Measurements from ENCODE around the gene SLC1A1.

SLC1A1 gene

DNA sequence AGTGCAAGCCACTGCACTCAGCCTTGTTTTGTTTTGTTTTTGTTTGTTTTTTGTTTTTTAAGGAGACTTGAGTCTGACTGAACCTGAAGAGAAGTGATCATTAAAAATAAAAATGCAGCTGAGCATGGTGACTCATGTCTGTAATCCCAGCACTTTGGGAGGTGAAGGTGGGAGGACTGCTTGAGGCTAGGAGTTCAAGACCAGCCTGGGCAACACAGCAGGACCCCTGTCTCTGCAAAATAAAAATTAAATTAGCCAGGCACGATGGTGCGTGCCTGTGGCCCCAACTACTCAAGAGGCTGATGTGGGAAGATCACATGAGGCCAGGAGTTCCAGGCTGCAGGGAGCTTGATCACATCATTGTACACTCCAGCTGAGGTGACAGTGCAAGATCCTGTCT is 6.2 kb downstream of the SLC1A1 start:
- H3K27ac Mint-ChIP-seq = no peak overlapping the region
- no peak overlapping the region for H3K4me3 Mint-ChIP-seq
- no peaks in the 10 kb centered on the region for H3K9me3 Mint-ChIP-seq
- no peak for DNase-seq
- no peaks in the 10 kb centered on the region for H3K36me3 Mint-ChIP-seq (ENCODE audit: low read depth)
- H3K27me3 Mint-ChIP-seq = peaks cover 39% of the 10 kb centered on the region
- peaks cover 4% of the 10 kb centered on the region for H3K4me1 Mint-ChIP-seq (ENCODE audit: low read depth)

GRCh38 chr9:4497395-4497794 is 7.1 kb downstream of the SLC1A1 start:
- H3K4me1 Mint-ChIP-seq (ENCODE audit: low read depth) = no peaks in the 10 kb centered on the region

GRCh38 chr9:4497855-4498254 is 7.6 kb downstream of the SLC1A1 start:
- DNase-seq = no peak
- no peaks in the 10 kb centered on the region for H3K36me3 Mint-ChIP-seq (ENCODE audit: low read depth)
- H3K27me3 Mint-ChIP-seq = peaks cover 26% of the 10 kb centered on the region
- H3K4me1 Mint-ChIP-seq (ENCODE audit: low read depth) = no peaks in the 10 kb centered on the region
- H3K4me3 Mint-ChIP-seq = no peak overlapping the region
- no peaks in the 10 kb centered on the region for H3K9me3 Mint-ChIP-seq
- H3K27ac Mint-ChIP-seq = no peak overlapping the region

More at GRCh38 chr9:4497395-4497794, 7.1 kb downstream of the SLC1A1 start:
- no peak for DNase-seq
- no peaks in the 10 kb centered on the region for H3K36me3 Mint-ChIP-seq (ENCODE audit: low read depth)
- H3K4me3 Mint-ChIP-seq = no peak overlapping the region
- H3K27ac Mint-ChIP-seq = no peak overlapping the region
- peaks cover 30% of the 10 kb centered on the region for H3K27me3 Mint-ChIP-seq
- H3K9me3 Mint-ChIP-seq = no peaks in the 10 kb centered on the region

GRCh38 chr9:4499917-4500316 is 9.6 kb downstream of the SLC1A1 start:
- Mint-ChIP-seq H3K9me3 (no peaks in the 10 kb centered on the region), H3K27me3 (peaks cover 20% of the 10 kb centered on the region), H3K4me3 (no peak overlapping the region), H3K4me1 (ENCODE audit: low read depth) (no peaks in the 10 kb centered on the region), H3K36me3 (ENCODE audit: low read depth) (no peaks in the 10 kb centered on the region), H3K27ac (no peak overlapping the region)
- DNase-seq = no peak

GRCh38 chr9:4501147-4501507 is 10.9 kb downstream of the SLC1A1 start:
- Mint-ChIP-seq H3K4me3 (no peak overlapping the region), H3K9me3 (no peaks in the 10 kb centered on the region), H3K27ac (no peak overlapping the region), H3K4me1 (ENCODE audit: low read depth) (no peaks in the 10 kb centered on the region), H3K36me3 (ENCODE audit: low read depth) (no peaks in the 10 kb centered on the region), H3K27me3 (peaks cover 8% of the 10 kb centered on the region)
- DNase-seq = no peak

DNA sequence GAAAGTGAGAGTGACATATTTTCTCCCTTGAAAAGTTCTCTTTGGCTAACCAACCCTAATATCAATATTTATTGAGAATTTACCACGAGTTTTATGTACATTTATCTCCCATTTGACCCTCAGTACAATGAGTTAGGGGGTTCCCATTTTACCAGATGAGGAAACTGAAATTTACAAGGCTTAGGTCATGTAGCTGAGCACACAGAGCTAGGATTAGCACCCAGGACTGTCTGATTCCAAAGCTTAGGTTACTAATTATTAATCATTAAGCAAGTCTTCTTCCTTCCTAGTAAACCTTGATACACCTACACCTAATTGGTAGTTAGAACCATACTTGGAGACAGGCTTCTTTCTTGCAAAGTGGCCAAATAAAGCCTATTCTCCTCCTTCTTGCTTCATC is 12.2 kb downstream of the SLC1A1 start:
- DNase-seq = no peak
- no peaks in the 10 kb centered on the region for H3K4me1 Mint-ChIP-seq (ENCODE audit: low read depth)
- H3K4me3 Mint-ChIP-seq = no peak overlapping the region
- peaks cover 7% of the 10 kb centered on the region for H3K27me3 Mint-ChIP-seq
- no peaks in the 10 kb centered on the region for H3K9me3 Mint-ChIP-seq
- H3K27ac Mint-ChIP-seq = no peak overlapping the region
- no peaks in the 10 kb centered on the region for H3K36me3 Mint-ChIP-seq (ENCODE audit: low read depth)

GRCh38 chr9:4503103-4503502 is 12.8 kb downstream of the SLC1A1 start:
- H3K27ac Mint-ChIP-seq = no peak overlapping the region
- no peak for DNase-seq
- H3K36me3 Mint-ChIP-seq (ENCODE audit: low read depth) = no peaks in the 10 kb centered on the region
- H3K27me3 Mint-ChIP-seq = peaks cover 4% of the 10 kb centered on the region
- H3K4me3 Mint-ChIP-seq = no peak overlapping the region
- no peaks in the 10 kb centered on the region for H3K4me1 Mint-ChIP-seq (ENCODE audit: low read depth)
- H3K9me3 Mint-ChIP-seq = no peaks in the 10 kb centered on the region

GRCh38 chr9:4504250-4504649 is 14.0 kb downstream of the SLC1A1 start:
- H3K9me3 Mint-ChIP-seq = no peaks in the 10 kb centered on the region
- DNase-seq = no peak
- no peaks in the 10 kb centered on the region for H3K36me3 Mint-ChIP-seq (ENCODE audit: low read depth)
- H3K4me1 Mint-ChIP-seq (ENCODE audit: low read depth) = no peaks in the 10 kb centered on the region
- peaks cover 4% of the 10 kb centered on the region for H3K27me3 Mint-ChIP-seq
- H3K27ac Mint-ChIP-seq = no peak overlapping the region
- no peak overlapping the region for H3K4me3 Mint-ChIP-seq

DNA sequence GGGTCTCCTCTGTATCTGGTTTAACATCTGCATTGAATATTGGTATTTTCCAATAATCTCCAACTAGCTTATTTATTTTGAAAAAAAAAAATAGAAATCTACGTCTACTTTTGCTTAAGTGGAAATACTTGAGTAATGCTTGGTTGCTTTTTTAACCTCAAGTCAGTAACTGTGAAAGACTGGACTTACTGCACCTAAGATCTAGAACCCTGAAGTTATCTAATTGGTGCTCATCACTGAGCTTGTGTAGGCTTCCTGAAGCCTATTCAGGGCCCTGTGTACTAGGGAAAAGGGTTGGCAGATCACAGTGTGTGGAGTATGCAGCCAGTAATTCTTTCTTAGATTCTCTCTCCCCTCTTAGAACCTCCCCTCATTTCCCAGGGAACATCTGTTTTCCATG is 16.2 kb downstream of the SLC1A1 start:
- Mint-ChIP-seq H3K36me3 (ENCODE audit: low read depth) (no peaks in the 10 kb centered on the region), H3K4me1 (ENCODE audit: low read depth) (no peaks in the 10 kb centered on the region), H3K9me3 (no peaks in the 10 kb centered on the region), H3K27ac (no peak overlapping the region), H3K4me3 (no peak overlapping the region), H3K27me3 (peaks cover 4% of the 10 kb centered on the region)
- DNase-seq = no peak

- H3K36me3 Mint-ChIP-seq (ENCODE audit: low read depth) = no peaks in the 10 kb centered on the region
- DNase-seq = no peak
- no peaks in the 10 kb centered on the region for H3K9me3 Mint-ChIP-seq
- no peaks in the 10 kb centered on the region for H3K4me1 Mint-ChIP-seq (ENCODE audit: low read depth)
- H3K4me3 Mint-ChIP-seq = no peak overlapping the region
- no peak overlapping the region for H3K27ac Mint-ChIP-seq
- H3K27me3 Mint-ChIP-seq = peaks cover 4% of the 10 kb centered on the region
Measured at GRCh38 chr9:4507306-4508130, 17.2 kb downstream of the SLC1A1 start.

GRCh38 chr9:4508246-4508906 is 18.1 kb downstream of the SLC1A1 start:
- Mint-ChIP-seq H3K27ac (no peak overlapping the region), H3K27me3 (peaks cover 4% of the 10 kb centered on the region), H3K4me3 (no peak overlapping the region), H3K36me3 (ENCODE audit: low read depth) (no peaks in the 10 kb centered on the region), H3K4me1 (ENCODE audit: low read depth) (no peaks in the 10 kb centered on the region), H3K9me3 (no peaks in the 10 kb centered on the region)
- no peak for DNase-seq

DNA sequence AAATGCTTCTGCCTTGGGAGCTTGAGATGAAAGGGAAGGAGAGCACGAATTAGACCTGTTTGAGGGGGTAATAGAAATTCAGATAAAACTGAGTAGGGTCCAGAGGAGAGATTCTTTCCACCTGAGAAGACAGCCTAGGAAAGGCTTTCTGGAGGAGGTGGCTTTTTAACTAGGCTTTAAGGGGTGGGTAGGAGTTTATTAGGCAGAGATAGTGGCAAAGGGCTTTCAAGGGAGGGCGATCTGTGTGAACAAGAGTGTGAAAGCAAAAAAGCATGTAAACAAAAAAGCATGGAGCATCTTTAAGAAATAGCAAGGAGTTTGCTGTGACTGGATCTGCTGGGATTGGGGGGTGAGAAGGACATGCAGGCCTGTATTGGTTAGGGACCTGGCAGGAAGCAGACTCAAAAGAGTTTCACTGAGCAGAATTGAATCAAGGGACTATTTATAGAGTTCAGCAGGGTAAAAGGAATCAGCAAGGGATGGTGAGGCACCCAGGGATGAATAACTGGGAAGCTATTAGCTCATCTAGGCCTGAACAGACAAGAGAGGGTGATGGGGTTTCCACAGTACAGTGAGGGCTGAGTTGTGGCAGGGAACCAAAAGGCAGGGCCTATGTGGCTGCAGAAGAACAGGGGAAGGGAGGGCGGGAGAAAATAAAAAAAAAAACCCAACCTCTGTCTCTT is 18.8 kb downstream of the SLC1A1 start:
- Mint-ChIP-seq H3K4me3 (no peak overlapping the region), H3K9me3 (no peaks in the 10 kb centered on the region), H3K4me1 (ENCODE audit: low read depth) (no peaks in the 10 kb centered on the region), H3K36me3 (ENCODE audit: low read depth) (no peaks in the 10 kb centered on the region), H3K27ac (no peak overlapping the region), H3K27me3 (peaks cover 4% of the 10 kb centered on the region)
- DNase-seq = no peak

GRCh38 chr9:4509590-4509984 is 19.3 kb downstream of the SLC1A1 start:
- Mint-ChIP-seq H3K27me3 (no peaks in the 10 kb centered on the region), H3K4me3 (no peak overlapping the region), H3K27ac (no peak overlapping the region), H3K36me3 (ENCODE audit: low read depth) (no peaks in the 10 kb centered on the region), H3K4me1 (ENCODE audit: low read depth) (no peaks in the 10 kb centered on the region), H3K9me3 (no peaks in the 10 kb centered on the region)
- DNase-seq = no peak

GRCh38 chr9:4510546-4511322 is 20.5 kb downstream of the SLC1A1 start:
- Mint-ChIP-seq H3K9me3 (no peaks in the 10 kb centered on the region), H3K4me1 (ENCODE audit: low read depth) (no peaks in the 10 kb centered on the region), H3K36me3 (ENCODE audit: low read depth) (no peaks in the 10 kb centered on the region), H3K27ac (no peak overlapping the region), H3K4me3 (no peak overlapping the region), H3K27me3 (no peaks in the 10 kb centered on the region)
- DNase-seq = no peak

Measured in activated T-cell treated with anti-CD3 and anti-CD28 coated beads, Interleukin-2, amount 50 U/mL, for 24 hours (primary cell).